ENCODE measurements around the gene TAPT1. TPM values are rescaled to one million over a fixed set of nuclear protein-coding genes. Genes with fewer than 3 reads are reported as not detected.
"Not testable (repeated sequence)": the region's sequence is repeated elsewhere in the genome, so short reads cannot be mapped to it uniquely, and the experiment has no call there.

Gene TAPT1
- total RNA-seq, 1 donor from 2014 or later: 32.9 TPM

DNA sequence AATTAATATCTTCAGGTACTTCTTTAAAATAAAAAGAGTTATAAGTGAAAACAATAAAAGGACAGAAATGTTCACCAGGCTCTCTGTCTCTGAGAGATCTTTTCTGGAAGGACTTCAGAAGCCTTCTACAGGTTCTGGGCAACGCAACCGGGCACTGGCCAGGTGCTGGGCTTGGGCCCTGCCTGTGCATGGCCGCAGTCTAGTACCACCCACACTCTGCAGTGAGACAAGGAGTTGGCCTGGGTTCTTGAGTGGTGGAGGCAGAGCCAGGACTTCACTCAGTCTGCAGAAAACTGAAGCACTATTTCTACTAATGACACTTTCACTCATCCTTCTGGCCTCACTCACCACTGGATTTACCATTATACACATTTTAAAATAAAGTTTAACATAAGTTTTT, 21.8 kb downstream of the TAPT1 start:
- peaks cover 24% of the 10 kb centered on the region for H3K36me3 Mint-ChIP-seq (ENCODE audit: low read depth)
- intact Hi-C loops (cut with micrococcal nuclease): loop anchor here (2.0 kb wide), 1 partner anchor 54 kb away; no protein-coding TSS in a partner anchor
- H3K27ac Mint-ChIP-seq: no peak overlapping the region
- no peaks in the 10 kb centered on the region for H3K27me3 Mint-ChIP-seq (ENCODE audit: low read depth)
- H3K4me1 Mint-ChIP-seq (ENCODE audit: low read depth): peaks cover 31% of the 10 kb centered on the region
- no peak overlapping the region for H3K4me3 Mint-ChIP-seq (ENCODE audit: low read depth)
- DNase-seq (ENCODE audit: low spot score): no peak
- no peaks in the 10 kb centered on the region for H3K9me3 Mint-ChIP-seq

- H3K36me3 Mint-ChIP-seq (ENCODE audit: low read depth): peaks cover 16% of the 10 kb centered on the region
- intact Hi-C loops (cut with micrococcal nuclease): no loop called here
- no peak overlapping the region for H3K27ac Mint-ChIP-seq
Measured at GRCh38 chr4:16203083-16203482, 23.2 kb downstream of the TAPT1 start.

DNA sequence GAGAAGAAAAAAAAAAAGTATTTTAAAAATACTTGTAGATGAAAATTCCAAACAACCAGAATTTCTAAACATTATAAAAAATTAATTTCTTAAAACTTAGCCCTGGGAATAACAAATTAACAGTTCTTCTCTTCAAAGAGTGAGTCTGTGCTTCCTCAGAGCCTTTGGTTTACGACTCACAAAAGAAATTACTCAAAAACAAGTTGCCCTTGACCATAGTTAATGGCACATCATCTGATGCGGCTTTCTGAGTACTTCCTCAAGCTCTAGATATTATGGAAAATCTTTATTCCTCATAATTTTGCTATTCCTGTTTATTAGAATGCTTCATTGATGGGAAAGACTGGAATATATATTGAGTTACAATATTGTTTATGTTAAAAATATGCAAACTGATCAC, 23.7 kb downstream of the TAPT1 start:
- no peaks in the 10 kb centered on the region for H3K27me3 Mint-ChIP-seq (ENCODE audit: low read depth)
- no peak for DNase-seq (ENCODE audit: low spot score)
- H3K36me3 Mint-ChIP-seq (ENCODE audit: low read depth): peaks cover 17% of the 10 kb centered on the region
- H3K4me3 Mint-ChIP-seq (ENCODE audit: low read depth): no peak overlapping the region
- H3K9me3 Mint-ChIP-seq: no peaks in the 10 kb centered on the region
- H3K27ac Mint-ChIP-seq: no peak overlapping the region
- H3K4me1 Mint-ChIP-seq (ENCODE audit: low read depth): peaks cover 29% of the 10 kb centered on the region
- intact Hi-C loops (cut with micrococcal nuclease): no loop called here

More at GRCh38 chr4:16203083-16203482, 23.2 kb downstream of the TAPT1 start:
- H3K9me3 Mint-ChIP-seq: no peaks in the 10 kb centered on the region
- no peak overlapping the region for H3K4me3 Mint-ChIP-seq (ENCODE audit: low read depth)
- H3K27me3 Mint-ChIP-seq (ENCODE audit: low read depth): no peaks in the 10 kb centered on the region
- no peak for DNase-seq (ENCODE audit: low spot score)
- H3K4me1 Mint-ChIP-seq (ENCODE audit: low read depth): peaks cover 29% of the 10 kb centered on the region

DNA sequence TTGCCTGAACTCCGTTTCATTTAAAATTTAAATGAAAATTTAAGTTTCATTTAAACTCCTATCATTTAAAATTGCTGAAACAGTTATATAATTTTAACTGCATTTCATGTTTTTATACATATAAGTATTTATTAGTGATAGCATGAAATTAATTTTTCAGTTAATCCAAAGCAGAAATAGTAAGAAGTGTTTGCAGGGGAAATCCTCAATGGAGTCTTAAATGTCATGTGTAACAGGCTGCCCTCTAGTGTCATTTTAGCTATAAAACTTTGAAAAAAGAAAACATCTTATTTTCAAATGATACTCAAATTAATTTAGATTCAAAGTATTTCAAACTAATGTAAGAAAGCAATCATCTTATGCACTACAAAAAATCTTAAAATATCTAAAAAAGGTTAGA, 27.2 kb downstream of the TAPT1 start:
- Mint-ChIP-seq H3K4me1 (ENCODE audit: low read depth) (peaks cover 16% of the 10 kb centered on the region), H3K4me3 (ENCODE audit: low read depth) (no peak overlapping the region), H3K27ac (no peak overlapping the region), H3K9me3 (no peaks in the 10 kb centered on the region), H3K36me3 (ENCODE audit: low read depth) (peaks cover 35% of the 10 kb centered on the region), H3K27me3 (ENCODE audit: low read depth) (no peaks in the 10 kb centered on the region)
- DNase-seq (ENCODE audit: low spot score): no peak
- intact Hi-C loops (cut with micrococcal nuclease): loop anchor here (5.0 kb wide), 2 partner anchors 33 to 172 kb away; no protein-coding TSS in a partner anchor

- Mint-ChIP-seq H3K36me3 (ENCODE audit: low read depth) (peaks cover 32% of the 10 kb centered on the region), H3K27me3 (ENCODE audit: low read depth) (no peaks in the 10 kb centered on the region), H3K4me1 (ENCODE audit: low read depth) (peaks cover 16% of the 10 kb centered on the region), H3K27ac (no peak overlapping the region), H3K4me3 (ENCODE audit: low read depth) (no peak overlapping the region), H3K9me3 (no peaks in the 10 kb centered on the region)
- DNase-seq (ENCODE audit: low spot score): no peak
- intact Hi-C loops (cut with micrococcal nuclease): loop anchor here (5.0 kb wide), 2 partner anchors 34 to 171 kb away; no protein-coding TSS in a partner anchor
Measured at GRCh38 chr4:16197876-16198665, 28.2 kb downstream of the TAPT1 start.

DNA sequence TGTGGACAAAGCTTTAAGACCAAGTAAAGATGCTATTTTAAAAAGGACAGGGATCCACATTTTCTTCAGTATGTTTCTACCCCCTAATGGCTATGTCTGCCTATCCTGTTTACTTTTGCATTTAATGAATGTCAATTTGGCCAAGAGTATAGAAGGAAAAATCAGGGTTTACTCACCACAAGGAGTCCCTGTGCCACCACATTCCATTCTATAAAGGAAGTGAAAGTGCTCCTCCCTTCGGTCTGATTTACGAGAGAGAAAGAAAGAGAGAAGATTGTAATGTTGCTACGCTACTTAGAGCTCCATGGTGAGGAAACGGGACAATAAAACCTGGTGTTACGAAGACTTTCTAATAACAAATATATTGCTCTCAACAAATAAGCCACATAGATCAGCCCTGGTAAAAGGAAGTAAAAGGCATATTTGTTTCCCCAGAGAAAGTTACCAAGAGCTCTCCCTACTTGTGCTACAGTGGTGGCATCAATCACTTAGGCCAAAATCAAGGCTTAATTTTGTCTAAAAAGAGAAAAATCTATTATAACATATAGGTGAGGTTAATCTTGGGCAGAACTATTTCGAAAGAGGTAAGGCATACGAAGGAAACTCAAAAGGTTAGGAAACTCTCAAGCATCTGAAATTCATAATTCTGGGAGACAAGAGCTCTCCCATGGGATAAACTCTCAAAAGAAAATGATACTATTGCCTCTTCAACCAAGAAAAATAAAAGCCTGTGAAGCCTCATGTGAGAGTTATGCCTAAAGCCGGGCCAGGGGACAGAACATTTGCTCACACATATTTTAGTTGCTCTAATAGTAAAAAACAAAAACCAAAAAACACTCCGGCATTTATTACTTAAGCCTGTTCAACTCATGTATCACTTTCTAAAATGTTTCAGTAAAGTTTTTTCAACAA, 29.5 kb downstream of the TAPT1 start:
- Mint-ChIP-seq H3K27me3 (ENCODE audit: low read depth) (no peaks in the 10 kb centered on the region), H3K4me3 (ENCODE audit: low read depth) (no peak overlapping the region), H3K9me3 (no peaks in the 10 kb centered on the region), H3K36me3 (ENCODE audit: low read depth) (peaks cover 33% of the 10 kb centered on the region), H3K4me1 (ENCODE audit: low read depth) (peaks cover 16% of the 10 kb centered on the region), H3K27ac (no peak overlapping the region)
- intact Hi-C loops (cut with micrococcal nuclease): loop anchor here (5.0 kb wide), 2 partner anchors 36 to 169 kb away; no protein-coding TSS in a partner anchor
- DNase-seq (ENCODE audit: low spot score): no peak

DNA sequence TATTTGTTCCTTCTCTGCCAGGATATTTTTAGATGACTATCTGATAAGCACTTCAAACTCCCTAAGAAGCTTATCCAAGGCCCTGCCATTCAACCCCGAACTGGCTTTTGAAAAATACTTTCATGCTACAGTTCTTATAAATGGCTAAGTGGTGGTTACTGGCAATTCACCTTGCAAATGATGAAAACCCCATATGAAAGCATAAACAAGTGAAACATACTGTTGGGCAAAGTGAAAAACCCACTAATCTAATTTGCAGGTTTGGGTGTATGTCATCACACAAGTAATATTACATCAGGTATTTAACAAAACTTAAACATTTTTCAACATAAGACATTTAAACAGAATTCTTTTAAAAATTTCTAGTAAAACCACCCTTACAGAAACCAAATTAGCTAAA, 31.1 kb downstream of the TAPT1 start:
- Mint-ChIP-seq H3K4me1 (ENCODE audit: low read depth) (peaks cover 16% of the 10 kb centered on the region), H3K27ac (no peak overlapping the region), H3K27me3 (ENCODE audit: low read depth) (no peaks in the 10 kb centered on the region), H3K36me3 (ENCODE audit: low read depth) (peaks cover 36% of the 10 kb centered on the region), H3K9me3 (no peaks in the 10 kb centered on the region), H3K4me3 (ENCODE audit: low read depth) (no peak overlapping the region)
- intact Hi-C loops (cut with micrococcal nuclease): loop anchor here (5.0 kb wide), 2 partner anchors 37 to 168 kb away; no protein-coding TSS in a partner anchor
- no peak for DNase-seq (ENCODE audit: low spot score)

GRCh38 chr4:16194798-16195197, 31.5 kb downstream of the TAPT1 start:
- H3K27ac Mint-ChIP-seq; H3K27me3 Mint-ChIP-seq (ENCODE audit: low read depth); DNase-seq (ENCODE audit: low spot score); H3K9me3 Mint-ChIP-seq; H3K4me3 Mint-ChIP-seq (ENCODE audit: low read depth): not testable (repeated sequence)
- peaks cover 39% of the 10 kb centered on the region for H3K36me3 Mint-ChIP-seq (ENCODE audit: low read depth)
- intact Hi-C loops (cut with micrococcal nuclease): loop anchor here (5.0 kb wide), 2 partner anchors 38 to 167 kb away; no protein-coding TSS in a partner anchor
- peaks cover 16% of the 10 kb centered on the region for H3K4me1 Mint-ChIP-seq (ENCODE audit: low read depth)

DNA sequence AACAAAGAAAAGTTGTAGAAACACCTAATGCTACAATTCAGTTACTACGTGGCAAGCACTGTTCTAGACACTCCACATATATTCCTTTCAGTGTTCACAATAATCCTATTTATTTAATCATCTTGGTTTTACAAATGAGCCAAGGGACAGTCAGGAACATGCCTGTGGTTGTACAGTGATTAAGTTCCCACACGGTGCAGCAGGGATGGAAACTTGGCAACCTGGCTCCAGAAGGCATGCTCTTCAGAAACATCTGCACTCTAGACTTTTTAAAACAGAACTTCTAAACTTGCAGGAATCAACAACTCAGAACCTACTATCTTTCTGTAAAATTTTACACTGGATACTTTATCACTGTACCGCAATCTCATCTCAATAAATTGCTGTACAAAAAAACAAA, 32.1 kb downstream of the TAPT1 start:
- no peak for DNase-seq (ENCODE audit: low spot score)
- no peak overlapping the region for H3K4me3 Mint-ChIP-seq (ENCODE audit: low read depth)
- intact Hi-C loops (cut with micrococcal nuclease): no loop called here
- no peaks in the 10 kb centered on the region for H3K27me3 Mint-ChIP-seq (ENCODE audit: low read depth)
- H3K27ac Mint-ChIP-seq: no peak overlapping the region
- H3K4me1 Mint-ChIP-seq (ENCODE audit: low read depth): peaks cover 16% of the 10 kb centered on the region
- H3K36me3 Mint-ChIP-seq (ENCODE audit: low read depth): peaks cover 45% of the 10 kb centered on the region
- H3K9me3 Mint-ChIP-seq: no peaks in the 10 kb centered on the region

- no peak for DNase-seq (ENCODE audit: low spot score)
- no peaks in the 10 kb centered on the region for H3K9me3 Mint-ChIP-seq
- peaks cover 16% of the 10 kb centered on the region for H3K4me1 Mint-ChIP-seq (ENCODE audit: low read depth)
- intact Hi-C loops (cut with micrococcal nuclease): no loop called here
- H3K36me3 Mint-ChIP-seq (ENCODE audit: low read depth): peaks cover 46% of the 10 kb centered on the region
- H3K27me3 Mint-ChIP-seq (ENCODE audit: low read depth): no peaks in the 10 kb centered on the region
- peak overlapping the region; percentile 31 for H3K27ac Mint-ChIP-seq
- no peak overlapping the region for H3K4me3 Mint-ChIP-seq (ENCODE audit: low read depth)
Measured at GRCh38 chr4:16192631-16193518, 33.4 kb downstream of the TAPT1 start.

GRCh38 chr4:16192057-16192456, 34.2 kb downstream of the TAPT1 start:
- Mint-ChIP-seq H3K27me3 (ENCODE audit: low read depth) (no peaks in the 10 kb centered on the region), H3K9me3 (no peaks in the 10 kb centered on the region), H3K4me3 (ENCODE audit: low read depth) (no peak overlapping the region), H3K4me1 (ENCODE audit: low read depth) (peaks cover 14% of the 10 kb centered on the region), H3K27ac (no peak overlapping the region), H3K36me3 (ENCODE audit: low read depth) (peaks cover 47% of the 10 kb centered on the region)
- intact Hi-C loops (cut with micrococcal nuclease): no loop called here
- no peak for DNase-seq (ENCODE audit: low spot score)

DNA sequence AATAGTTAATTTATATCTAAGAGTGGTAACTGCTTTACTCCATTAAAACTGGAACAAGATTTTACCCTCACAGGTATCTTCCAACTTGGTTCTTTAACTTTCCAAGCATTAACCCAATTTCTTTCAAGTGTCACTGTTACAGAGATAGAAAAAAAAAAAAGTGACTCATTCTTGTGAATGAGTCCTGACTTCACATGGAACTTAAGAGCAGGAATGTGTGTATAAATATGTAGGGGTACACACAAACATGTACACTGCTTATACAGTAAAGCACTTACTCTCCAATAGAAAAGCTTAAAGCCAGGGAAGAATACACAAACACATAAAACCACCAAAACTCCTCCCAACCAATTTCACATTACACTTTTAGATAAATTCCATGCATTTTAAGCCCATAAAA, 38.8 kb downstream of the TAPT1 start:
- intact Hi-C loops (cut with micrococcal nuclease): no loop called here
- H3K27ac Mint-ChIP-seq: no peak overlapping the region
- DNase-seq (ENCODE audit: low spot score): no peak
- H3K9me3 Mint-ChIP-seq: no peaks in the 10 kb centered on the region
- H3K4me3 Mint-ChIP-seq (ENCODE audit: low read depth): no peak overlapping the region
- H3K27me3 Mint-ChIP-seq (ENCODE audit: low read depth): no peaks in the 10 kb centered on the region
- no peaks in the 10 kb centered on the region for H3K4me1 Mint-ChIP-seq (ENCODE audit: low read depth)
- peaks cover 38% of the 10 kb centered on the region for H3K36me3 Mint-ChIP-seq (ENCODE audit: low read depth)

Data from activated T-helper 2 cell treated with anti-CD3 and anti-CD28 coated beads, Interferon-gamma antibody, Interleukin-2, Interleukin-4, amounts not matched to agents 10 μg/mL and 5 μg/mL and 100 μg/mL, durations not matched to agents 14 hours and 24 hours and 36 hours (primary cell).